Suprapubic skin (tissue), 4 donors: ENCODE measurements around the gene BTNL9.
"Not testable (repeated sequence)": the region's sequence is repeated elsewhere in the genome, so short reads cannot be mapped to it uniquely, and the experiment has no call there.

Experiments used
- CTCF ChIP-seq, 2 donors: fragments of 200-600 bp in 1 of 2; fragments of 450-650 bp in 1 of 2; sonication (generic) in 1 of 2; IDR thresholded peaks; one replicate each; pipeline ENCODE4 v1.5.1; 2016 to 2019; ENCODE audit warnings: antibody characterized with exemption in 2 of 2, mild to moderate bottlenecking in 1 of 2, moderate library complexity in 1 of 2
- EP300 ChIP-seq: sonication (generic); formaldehyde crosslinking; IDR thresholded peaks from one replicate; pipeline ENCODE4 v1.6.1; 2017; ENCODE audit warnings: antibody characterized with exemption
- POLR2A ChIP-seq, 2 donors: fragments of 450-650 bp; IDR thresholded peaks; one replicate each; pipeline ENCODE4 v1.6.1; 2017; ENCODE audit warnings: antibody characterized with exemption in 2 of 2, mild to moderate bottlenecking in 2 of 2, moderate library complexity in 2 of 2
- POLR2AphosphoS5 ChIP-seq, 3 donors: sonication (generic); formaldehyde crosslinking; IDR thresholded peaks; one replicate each; pipeline ENCODE4 v1.6.1; 2017; ENCODE audit warnings: antibody characterized with exemption in 3 of 3

DNA sequence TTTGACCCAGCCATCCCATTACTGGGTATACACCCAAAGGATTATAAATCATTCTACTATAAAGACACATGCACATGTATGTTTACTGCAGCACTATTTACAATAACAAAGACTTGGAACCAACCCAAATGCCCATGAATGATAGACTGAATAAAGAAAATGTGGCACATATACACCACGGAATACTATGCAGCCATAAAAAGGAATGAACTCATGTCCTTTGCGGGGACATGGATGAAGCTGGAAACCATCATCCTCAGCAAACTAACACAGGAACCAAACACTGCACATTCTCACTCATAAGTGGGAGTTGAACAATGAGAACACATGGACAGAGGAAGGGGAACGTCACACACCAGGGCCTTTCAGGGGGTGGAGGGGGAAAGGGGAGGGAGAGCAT is 22.6 kb upstream of the BTNL9 start:
- TF ChIP-seq POLR2AphosphoS5 (IDR thresholded peaks at IDR 0.05); POLR2A (IDR thresholded peaks at IDR 0.05); CTCF (IDR thresholded peaks at IDR 0.05); EP300: not testable (repeated sequence)
